GM12872 (cell line): ENCODE results near the gene NDOR1.

Experiments used
- CTCF ChIP-seq: IDR thresholded peaks from 3 replicates; pipeline ENCODE4 v1.5.1; 2011; ENCODE audit warnings: low read depth, mild to moderate bottlenecking, low read length, moderate library complexity; ENCODE audit not compliant: insufficient read depth

The NDOR1 gene

DNA sequence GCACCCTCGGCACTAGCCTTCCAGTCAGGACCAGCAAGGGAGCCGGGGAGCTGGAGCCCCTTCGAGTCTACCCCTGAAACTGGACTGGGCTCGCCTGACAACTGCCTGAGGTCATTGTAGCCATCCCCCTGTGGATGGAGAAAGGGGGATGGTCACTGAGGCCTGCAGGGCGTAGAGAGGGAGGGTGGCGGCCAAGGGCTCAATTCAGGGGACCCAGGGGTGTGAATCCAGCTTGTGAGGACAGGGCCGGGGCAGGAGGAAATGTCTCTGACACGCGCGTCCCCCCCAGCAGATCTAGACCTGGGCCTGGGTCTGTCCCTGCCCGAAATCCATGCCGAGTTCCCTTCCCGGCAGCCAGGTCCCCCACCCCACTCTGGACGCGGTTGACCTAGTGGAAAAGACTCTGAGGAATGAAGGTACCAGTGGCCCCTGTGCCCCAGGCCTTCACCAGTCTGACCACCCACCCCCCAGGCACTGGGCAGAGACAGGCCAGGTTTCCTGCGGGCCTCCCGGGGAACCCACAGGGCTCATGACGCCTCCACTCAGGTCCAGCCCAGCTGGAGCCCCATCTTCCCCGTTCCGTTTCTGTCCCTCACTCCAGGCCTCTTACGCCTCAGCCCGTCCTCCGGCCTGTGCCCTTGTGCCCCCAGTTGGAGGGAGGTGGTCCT is 26.0 kb downstream of the NDOR1 start:
- no peak for TF ChIP-seq CTCF

DNA sequence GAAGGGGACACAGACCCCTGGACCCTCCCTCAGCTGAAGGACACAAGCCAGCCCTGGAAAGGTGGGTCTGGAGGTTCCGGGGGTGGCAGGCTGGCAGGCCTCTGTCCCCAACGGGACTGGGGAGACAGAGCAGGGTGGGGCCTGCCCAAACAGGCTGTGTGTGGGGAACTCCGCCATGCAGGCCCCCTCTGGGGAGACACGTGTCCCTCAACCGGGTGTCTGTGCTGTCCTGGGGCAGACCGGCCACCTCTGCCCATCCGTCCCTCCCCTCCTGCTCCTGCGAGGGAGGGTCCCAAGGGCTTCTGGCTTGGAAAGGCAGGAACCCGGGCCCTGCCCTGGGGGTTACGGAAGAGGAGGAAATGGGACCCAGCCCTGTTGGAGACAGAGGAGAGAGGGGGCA is 26.6 kb downstream of the NDOR1 start:
- TF ChIP-seq CTCF = no peak

DNA sequence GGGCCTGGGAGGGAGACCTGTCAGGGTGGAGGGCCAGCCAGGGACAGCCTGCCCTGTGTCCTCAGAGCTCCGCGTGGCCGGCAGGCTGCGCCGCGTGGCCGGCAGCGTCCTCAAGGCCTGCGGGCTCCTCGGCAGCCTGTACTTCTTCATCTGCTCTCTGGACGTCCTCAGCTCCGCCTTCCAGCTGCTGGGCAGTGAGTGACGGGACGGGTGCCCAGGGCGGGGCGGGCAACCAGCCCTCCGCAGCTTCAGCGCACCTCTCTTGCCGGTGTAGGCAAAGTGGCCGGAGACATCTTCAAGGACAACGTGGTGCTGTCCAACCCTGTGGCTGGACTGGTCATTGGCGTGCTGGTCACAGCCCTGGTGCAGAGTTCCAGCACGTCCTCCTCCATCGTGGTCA is 27.0 kb downstream of the NDOR1 start:
- no peak for TF ChIP-seq CTCF

- no peak for TF ChIP-seq CTCF
Measured at GRCh38 chr9:137233143-137233980, 27.9 kb downstream of the NDOR1 start.

DNA sequence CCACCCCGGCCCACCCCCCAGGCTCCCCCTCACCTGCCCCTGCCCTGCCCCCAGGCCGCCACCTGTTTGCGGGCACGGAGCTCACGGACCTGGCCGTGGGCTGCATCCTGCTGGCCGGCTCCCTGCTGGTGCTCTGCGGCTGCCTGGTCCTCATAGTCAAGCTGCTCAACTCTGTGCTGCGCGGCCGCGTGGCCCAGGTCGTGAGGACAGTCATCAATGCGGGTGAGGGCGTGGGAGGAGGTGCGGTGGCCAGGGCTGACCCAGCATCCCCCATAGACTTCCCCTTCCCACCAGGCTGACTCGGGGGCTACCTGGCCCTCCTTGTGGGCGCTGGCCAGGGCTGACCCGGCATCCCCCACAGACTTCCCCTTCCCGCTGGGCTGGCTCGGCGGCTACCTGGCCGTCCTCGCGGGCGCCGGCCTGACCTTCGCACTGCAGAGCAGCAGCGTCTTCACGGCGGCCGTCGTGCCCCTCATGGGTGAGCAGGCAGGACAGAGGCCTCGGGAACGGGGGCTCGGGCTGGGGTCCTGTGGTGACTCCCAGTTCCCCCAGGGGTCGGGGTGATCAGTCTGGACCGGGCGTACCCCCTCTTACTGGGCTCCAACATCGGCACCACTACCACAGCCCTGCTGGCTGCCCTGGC is 28.7 kb downstream of the NDOR1 start:
- no peak for TF ChIP-seq CTCF

DNA sequence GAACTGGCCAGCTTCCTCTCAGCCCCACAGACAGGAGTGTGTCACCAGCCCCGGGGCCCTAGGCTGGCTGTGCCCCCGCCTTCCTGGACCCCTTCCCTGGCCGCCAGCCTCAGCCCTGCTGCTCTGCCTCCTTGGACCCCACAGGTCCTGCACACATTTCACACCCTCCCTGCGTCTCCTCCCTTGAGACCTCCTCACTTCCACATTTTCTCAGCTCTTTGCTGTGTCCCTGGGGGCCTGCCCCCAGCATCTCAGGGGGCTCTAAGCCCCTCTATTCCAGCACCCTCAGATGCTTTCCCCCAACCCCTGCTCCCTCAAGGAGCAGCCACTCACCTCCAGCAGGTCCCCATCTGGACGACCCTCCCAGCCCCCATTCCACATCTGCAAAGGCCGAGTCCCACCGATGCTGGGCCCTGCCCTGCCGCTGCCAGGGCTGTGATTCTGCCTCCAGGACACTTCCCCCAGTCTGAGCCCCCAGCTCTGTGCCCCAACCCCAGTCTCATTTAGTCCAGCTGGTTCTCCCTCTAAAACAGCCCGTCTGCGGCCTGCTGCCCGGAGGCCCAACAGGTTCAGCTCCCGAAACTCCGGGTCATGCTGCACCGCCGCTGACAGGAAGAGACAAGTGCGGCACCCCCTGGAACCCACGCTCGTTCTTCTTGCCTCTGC is 29.4 kb downstream of the NDOR1 start:
- TF ChIP-seq CTCF = no peak
